LNCAP (cell line): ENCODE measurements around the gene KRT80.

Experiments used
- TF ChIP-seq, protein P1 (sequence below): fragments of 450-650 bp; IDR thresholded peaks from 2 replicates; pipeline ENCODE4 v1.5.1; 2017; ENCODE audit warnings: mild to moderate bottlenecking

Gene KRT80

DNA sequence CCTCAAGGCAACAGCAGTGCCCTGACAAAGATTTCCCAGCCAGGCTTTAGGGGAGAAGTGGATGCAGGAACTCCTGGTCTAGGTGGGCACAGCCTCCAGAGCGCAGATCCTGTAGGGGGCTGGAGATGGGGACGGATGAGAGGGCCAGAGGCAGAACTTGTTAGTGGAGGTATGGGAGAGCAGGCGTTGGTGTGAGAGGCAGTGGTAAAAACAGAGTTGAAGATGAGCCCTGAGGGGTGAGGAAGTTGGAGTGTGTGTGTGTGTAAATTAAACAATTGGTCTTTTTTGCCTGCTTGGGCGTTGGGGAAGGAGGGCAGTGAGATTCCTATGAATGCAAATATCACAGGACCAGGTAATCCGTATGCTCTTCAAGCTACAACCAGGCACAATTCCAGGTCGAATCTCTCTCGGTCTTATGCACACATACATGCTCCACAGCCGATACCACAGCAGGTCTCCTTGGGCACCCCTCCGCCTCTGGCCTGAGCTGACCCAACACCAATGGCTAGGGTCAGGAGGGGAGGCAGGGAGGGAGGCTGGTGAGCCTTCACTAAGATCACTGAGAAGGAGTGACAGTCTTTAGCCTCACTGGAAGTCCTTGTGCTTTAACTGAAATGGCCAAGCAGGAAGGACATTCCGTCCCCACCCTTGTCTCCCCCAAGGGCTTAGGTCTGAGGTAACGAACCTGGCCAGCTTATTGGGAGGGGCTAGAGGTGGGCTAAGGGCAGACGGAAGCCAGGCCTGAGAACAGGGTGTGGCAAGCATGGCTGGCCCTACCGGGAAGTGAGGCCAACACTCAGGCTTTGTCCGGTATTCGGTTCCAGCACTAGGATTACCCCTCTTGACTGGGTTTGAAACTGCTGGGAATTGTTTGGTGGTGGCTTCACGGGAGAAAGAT lies 39.7 kb upstream of the KRT80 start:
- TF ChIP-seq, protein P1, sequence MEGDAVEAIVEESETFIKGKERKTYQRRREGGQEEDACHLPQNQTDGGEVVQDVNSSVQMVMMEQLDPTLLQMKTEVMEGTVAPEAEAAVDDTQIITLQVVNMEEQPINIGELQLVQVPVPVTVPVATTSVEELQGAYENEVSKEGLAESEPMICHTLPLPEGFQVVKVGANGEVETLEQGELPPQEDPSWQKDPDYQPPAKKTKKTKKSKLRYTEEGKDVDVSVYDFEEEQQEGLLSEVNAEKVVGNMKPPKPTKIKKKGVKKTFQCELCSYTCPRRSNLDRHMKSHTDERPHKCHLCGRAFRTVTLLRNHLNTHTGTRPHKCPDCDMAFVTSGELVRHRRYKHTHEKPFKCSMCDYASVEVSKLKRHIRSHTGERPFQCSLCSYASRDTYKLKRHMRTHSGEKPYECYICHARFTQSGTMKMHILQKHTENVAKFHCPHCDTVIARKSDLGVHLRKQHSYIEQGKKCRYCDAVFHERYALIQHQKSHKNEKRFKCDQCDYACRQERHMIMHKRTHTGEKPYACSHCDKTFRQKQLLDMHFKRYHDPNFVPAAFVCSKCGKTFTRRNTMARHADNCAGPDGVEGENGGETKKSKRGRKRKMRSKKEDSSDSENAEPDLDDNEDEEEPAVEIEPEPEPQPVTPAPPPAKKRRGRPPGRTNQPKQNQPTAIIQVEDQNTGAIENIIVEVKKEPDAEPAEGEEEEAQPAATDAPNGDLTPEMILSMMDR = no peak

DNA sequence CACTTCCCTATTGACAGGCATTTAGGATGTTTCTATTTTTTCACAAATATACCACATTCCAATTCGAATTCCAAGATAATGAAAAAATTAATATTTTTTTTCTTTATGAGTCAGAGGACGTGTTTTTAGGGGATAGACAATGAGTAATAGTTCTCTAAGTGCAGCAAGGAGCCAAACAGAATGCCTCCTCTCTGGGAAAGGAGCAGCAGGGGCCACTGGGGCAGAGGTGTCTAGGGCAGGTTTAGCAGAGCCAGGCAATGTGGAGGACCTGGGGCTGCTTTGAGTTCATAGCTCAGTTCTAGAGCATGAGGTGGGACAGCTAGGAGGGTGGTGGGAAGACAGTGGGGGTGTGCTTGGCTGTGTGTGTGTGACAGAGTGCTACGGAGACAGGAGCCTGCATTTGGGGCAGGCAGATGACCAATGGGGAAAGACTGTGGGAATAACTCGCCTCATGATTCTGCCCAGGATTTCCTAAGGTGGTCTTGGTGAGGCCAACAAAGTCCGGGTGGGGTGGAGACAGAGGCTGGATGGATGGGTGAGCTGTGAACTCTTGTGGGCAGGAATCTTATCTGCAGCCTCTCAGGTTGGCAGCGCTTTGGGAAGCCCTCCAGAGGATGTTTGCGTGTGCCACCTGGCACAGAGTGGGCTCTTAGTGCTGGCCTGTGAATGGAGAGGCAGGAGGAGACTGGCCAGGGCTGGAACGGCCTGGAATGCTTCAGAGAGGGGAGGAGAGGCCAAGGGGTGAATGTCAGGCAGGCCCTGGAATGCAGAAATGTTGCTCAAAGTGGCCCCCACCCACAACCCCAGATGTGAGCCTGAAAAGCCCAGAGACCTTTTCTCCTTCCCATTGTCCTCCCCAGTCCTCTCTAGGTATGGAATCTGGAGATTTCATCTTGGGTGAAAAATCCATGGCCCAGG lies 38.8 kb upstream of the KRT80 start:
- TF ChIP-seq, protein P1 = no peak

DNA sequence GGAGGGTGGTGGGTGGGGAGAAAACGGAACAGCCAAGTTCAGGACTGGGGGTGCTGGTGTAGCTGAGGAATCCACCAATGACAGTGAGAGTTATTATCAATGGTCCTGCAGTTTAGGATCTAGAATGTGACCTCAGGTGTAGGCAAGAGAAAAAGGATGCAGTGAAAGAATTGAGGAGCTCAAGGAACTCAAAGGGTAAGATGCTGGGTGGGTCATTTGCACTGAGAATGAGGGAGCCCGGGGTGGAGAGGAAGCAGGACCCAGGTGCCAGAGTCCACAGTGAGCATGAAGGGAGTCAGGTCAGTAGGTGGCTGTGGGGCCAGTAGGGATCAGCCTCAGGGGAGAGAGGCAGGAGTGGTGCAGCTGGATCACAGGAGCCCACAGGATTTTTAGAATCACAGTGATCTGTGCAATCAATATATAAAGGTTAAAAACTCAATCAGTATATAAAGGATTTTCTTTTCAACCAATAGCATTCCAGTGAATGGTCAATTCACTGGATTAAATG lies 38.1 kb upstream of the KRT80 start:
- TF ChIP-seq, protein P1 = no peak

DNA sequence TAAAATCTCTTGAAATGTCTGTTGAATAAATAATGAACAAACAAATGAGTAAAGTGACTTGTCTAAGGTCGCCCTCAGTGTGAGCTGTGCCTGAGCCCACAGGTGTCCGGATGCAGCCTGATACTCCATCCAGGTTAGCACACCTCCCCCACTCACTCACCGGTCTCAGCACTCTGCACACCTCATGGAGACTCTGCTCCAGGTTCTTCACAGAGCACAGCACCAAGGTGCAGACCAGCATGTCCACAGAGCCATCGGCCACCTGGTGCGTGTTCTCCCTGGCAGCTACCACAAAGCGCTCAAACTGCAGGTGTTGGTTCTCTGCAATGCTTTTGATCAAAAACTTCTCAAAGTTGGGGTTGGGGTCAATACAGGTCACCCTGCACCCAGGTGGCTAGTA lies 37.1 kb upstream of the KRT80 start:
- TF ChIP-seq, protein P1 = no peak

DNA sequence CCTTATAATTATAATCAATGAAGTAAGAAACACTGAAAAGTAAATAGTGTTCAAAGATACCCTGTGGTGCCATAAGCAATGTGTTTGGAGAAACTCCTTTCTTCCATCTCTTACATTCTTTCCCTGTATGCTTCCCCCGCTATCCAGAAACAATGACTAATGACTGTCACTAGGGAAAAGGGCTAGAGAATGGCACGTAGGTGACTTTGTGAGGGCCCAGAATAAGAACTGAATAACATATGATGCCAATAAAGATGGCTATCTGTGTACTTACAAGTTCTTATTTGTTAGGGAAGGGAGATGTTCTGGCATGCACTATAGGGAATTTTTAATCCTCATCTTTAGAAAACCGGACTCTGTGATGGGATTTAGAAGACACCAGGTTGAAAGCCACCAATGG lies 36.6 kb upstream of the KRT80 start:
- TF ChIP-seq, protein P1 = no peak

DNA sequence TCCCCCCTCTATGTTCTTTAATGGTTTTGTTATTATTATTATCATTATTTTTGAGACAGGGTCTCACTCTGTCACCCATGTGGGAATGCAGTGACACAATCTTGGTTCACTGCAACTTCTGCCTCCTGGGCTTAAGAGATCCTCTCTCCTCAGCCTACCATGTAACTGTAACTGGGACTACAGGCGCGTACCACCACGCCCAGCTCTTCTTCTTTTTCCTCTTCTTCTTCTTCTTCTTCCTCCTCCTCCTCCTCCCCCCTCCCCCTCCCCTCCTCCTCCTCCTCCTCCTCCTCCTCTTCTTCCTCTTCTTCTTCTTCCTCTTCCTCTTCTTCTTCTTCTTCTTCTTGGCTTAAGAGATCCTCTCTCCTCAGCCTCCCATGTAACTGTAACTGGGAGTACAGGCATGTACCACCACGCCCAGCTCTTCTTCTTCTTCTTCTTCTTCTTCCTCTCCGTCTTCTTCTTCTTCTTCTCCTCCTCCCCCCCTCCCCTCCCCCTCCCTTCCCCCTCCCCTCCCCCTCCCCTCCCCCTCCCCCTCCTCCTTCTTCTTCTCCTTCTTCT lies 35.9 kb upstream of the KRT80 start:
- TF ChIP-seq, protein P1 = no peak

DNA sequence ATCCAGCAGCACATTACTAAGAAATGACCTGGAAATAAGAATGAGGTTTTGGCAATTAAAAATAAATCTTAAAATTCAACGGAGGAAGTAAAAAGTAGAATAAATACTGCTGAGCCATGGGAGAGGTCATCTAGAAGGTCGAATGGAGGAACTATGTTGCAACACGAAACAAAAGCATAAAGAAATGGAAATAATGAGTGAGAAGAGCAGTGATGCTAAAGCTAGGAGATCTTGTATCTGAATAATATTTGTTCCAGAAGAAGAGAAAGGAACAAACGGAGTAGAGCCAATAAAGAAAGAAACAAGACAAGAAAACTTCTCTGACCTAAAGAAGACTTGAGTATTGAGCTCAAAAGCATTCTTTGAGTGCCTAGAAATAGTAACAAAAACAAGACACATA lies 34.6 kb upstream of the KRT80 start:
- TF ChIP-seq, protein P1 = no peak
